ENCODE results near the gene POLR1H. TPM values are rescaled to one million over a fixed set of nuclear protein-coding genes. Genes with fewer than 3 reads are reported as not detected.

The POLR1H gene
- total RNA-seq, 3 donors from 2014 or later (not counting 1 experiment from before 2014, with no cell fraction given), result 21.0 to 36.2 (median 28.5) TPM

DNA sequence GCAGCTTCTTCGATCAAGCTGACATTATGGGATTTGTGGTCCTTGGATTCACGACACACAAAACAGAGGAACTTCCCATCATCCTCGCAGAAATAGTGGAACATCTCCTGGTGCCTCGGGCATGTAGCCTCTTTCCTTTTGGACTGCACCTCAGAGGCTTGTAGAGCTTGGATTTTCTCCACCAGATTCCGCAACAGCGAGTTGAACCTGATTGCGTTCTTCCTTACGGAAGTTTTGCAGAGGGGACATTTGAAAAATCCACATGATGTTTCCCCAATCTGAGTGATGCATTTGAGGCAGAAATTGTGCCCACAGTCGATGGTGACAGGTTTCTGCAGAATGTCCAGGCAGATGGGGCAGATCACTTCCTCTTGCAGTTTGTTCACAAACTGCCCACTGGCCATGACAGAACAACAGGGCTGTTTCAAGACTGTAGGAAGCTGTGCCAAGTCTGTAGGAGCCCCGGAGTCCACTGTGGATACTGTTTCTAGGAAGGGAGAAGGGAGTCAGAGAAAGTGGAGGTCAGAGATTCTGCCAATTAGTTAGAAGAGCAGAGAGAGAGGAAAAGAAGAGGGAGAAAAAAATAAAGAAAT lies 51.4 kb downstream of the POLR1H start:
- intact Hi-C loops (cut with micrococcal nuclease), result no loop called here
- Mint-ChIP-seq H3K27me3 (ENCODE audit: low read depth in 2 of 2) (peaks cover 38 to 65% of the 10 kb centered on the region in 2 donors), H3K4me3 (no peak overlapping the region), H3K4me1 (no peaks in the 10 kb centered on the region), H3K27ac (no peak overlapping the region), H3K36me3 (no peaks in the 10 kb centered on the region), H3K9me3 (no peaks in the 10 kb centered on the region)
- Histone ChIP-seq H3K9me3 (ENCODE audit: control insufficient read depth, insufficient read depth, low read length) (no peaks in the 10 kb centered on the region), H3K4me1 (ENCODE audit: control insufficient read depth, insufficient read depth, low read length) (no peaks in the 10 kb centered on the region), H3K36me3 (ENCODE audit: control insufficient read depth, insufficient read depth, low read length) (no peaks in the 10 kb centered on the region), H3K27ac (ENCODE audit: low read length) (no peak overlapping the region), H3K27me3 (ENCODE audit: control insufficient read depth, insufficient read depth, low read length) (peaks cover 7% of the 10 kb centered on the region), H3K4me3 (ENCODE audit: low read length) (no peak overlapping the region)
- no peak for TF ChIP-seq CTCF (IDR thresholded peaks at IDR 0.05)
- ATAC-seq, result no peak
- WGBS (ENCODE audit: insufficient coverage), result 74% methylated on average over 10 of the region's 10 CpGs
- DNase-seq, result no peak

DNA sequence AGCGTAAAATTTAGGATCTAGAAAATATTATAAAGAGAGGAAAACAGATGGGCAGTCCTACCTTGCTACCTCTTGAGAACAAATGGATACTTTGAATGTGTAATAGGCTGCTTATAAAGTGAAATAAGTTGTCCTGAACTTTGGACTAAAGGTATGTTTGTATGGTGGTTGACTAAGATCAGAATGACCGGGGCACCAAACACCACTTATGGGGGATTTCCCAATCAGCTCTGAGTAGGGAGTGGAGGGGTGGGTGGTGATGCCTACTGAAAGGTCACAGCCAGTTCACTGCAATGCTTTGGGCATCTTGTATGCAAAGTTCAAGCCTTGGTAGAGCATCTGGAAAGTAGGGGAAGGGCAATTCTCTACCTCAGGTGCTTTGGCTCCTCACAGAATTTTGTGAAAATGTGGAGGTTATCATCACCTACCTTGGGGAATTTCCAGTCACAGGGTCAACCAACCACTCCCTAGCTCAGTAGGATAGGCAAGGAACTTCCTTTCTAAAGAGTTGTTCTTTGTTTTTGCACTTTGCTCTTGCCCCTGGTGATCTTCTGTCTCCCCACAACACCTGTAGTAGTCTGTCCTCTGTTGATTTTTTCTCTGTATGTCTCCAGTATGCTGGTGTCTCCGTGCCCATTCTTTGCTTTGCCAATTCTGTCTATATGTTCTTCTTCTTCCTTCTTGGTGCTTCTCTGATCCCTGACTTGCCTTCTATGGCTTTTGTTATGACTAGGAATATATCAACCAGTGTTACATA lies 52.1 kb downstream of the POLR1H start, which contains the start of gene TRIM31:
TRIM31 (minus strand) TSS at position 88 of the 757 bp plus-strand sequence. CDS start 285 bp downstream, outside the sequence.
- Mint-ChIP-seq H3K9me3 (no peaks in the 10 kb centered on the region), H3K36me3 (no peaks in the 10 kb centered on the region), H3K27ac (no peak within 1 kb of the TSS), H3K27me3 (ENCODE audit: low read depth in 2 of 2) (peaks cover 34 to 65% of the 10 kb centered on the region in 2 donors), H3K4me3 (no peak within 1 kb of the TSS), H3K4me1 (no peaks in the 10 kb centered on the region)
- peaks cover 7% of the 10 kb centered on the region for H3K27me3 ChIP-seq (ENCODE audit: control insufficient read depth, insufficient read depth, low read length)
- TF ChIP-seq CTCF (IDR thresholded peaks at IDR 0.05), result no peak
- no peaks in the 10 kb centered on the region for H3K36me3 ChIP-seq (ENCODE audit: control insufficient read depth, insufficient read depth, low read length)
- no peak within 1 kb of the TSS for H3K27ac ChIP-seq (ENCODE audit: low read length)
- 53% methylated on average over 3 of the region's 3 CpGs for WGBS (ENCODE audit: insufficient coverage)
- intact Hi-C loops (cut with micrococcal nuclease), result no loop called here
- no peaks in the 10 kb centered on the region for H3K9me3 ChIP-seq (ENCODE audit: control insufficient read depth, insufficient read depth, low read length)
- no peak within 1 kb of the TSS for H3K4me3 ChIP-seq (ENCODE audit: low read length)
- DNase-seq (no peak), ATAC-seq (peak in 2 of 3 donors; percentile 30 to 74)
- H3K4me1 ChIP-seq (ENCODE audit: control insufficient read depth, insufficient read depth, low read length), result no peaks in the 10 kb centered on the region

DNA sequence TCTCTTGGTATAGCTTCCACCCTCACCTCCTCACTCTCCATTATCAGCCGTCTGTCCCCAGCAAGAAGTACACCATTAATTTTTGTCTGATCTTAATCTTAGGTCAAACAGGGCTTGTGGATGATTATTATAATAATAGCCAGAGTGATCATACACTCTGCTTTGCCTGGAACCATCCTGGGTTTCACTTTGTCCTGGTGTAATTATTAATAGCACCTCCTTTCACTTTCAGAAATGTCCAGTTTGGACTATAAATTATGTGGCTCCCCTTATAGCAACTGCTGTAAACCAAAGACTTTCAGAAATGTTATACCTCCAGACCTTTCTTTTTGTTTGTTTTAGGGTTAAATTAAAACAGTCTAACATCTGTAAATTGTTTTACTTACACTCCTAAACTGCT lies 52.8 kb downstream of the POLR1H start:
- no peaks in the 10 kb centered on the region for H3K4me1 ChIP-seq (ENCODE audit: control insufficient read depth, insufficient read depth, low read length)
- H3K4me3 Mint-ChIP-seq, result no peak overlapping the region
- ATAC-seq (no peak), DNase-seq (no peak)
- no peaks in the 10 kb centered on the region for H3K36me3 ChIP-seq (ENCODE audit: control insufficient read depth, insufficient read depth, low read length)
- H3K4me3 ChIP-seq (ENCODE audit: low read length), result no peak overlapping the region
- no peak overlapping the region for H3K27ac Mint-ChIP-seq
- no peaks in the 10 kb centered on the region for H3K4me1 Mint-ChIP-seq
- H3K27me3 ChIP-seq (ENCODE audit: control insufficient read depth, insufficient read depth, low read length), result peaks cover 7% of the 10 kb centered on the region
- H3K36me3 Mint-ChIP-seq, result no peaks in the 10 kb centered on the region
- no peaks in the 10 kb centered on the region for H3K9me3 ChIP-seq (ENCODE audit: control insufficient read depth, insufficient read depth, low read length)
- peaks cover 28 to 58% of the 10 kb centered on the region in 2 donors for H3K27me3 Mint-ChIP-seq (ENCODE audit: low read depth in 2 of 2)
- no peak overlapping the region for H3K27ac ChIP-seq (ENCODE audit: low read length)
- WGBS (ENCODE audit: insufficient coverage), result no CpG with 5 or more reads among the region's 1 CpG
- no peaks in the 10 kb centered on the region for H3K9me3 Mint-ChIP-seq
- TF ChIP-seq CTCF (IDR thresholded peaks at IDR 0.05), result no peak
- intact Hi-C loops (cut with micrococcal nuclease), result no loop called here

Other genes with a start within 250 kb of the POLR1H start
- 1 to 10 TPM; 1.6 to 7.7 (median 4.0) TPM for gene HLA-G, start 233.4 kb upstream of the POLR1H start, total RNA-seq
- 1,000 to 10,000 TPM; 2,088 to 2,855 (median 2,731) TPM for gene HLA-A, start 118.7 kb upstream of the POLR1H start, total RNA-seq
- 10 to 100 TPM; 52.9 to 75.3 (median 61.1) TPM for gene PPP1R11, start 5.9 kb downstream of the POLR1H start, total RNA-seq
- not detected for gene RNF39, start 14.5 kb downstream of the POLR1H start, total RNA-seq
- not detected for gene TRIM31, start 51.8 kb downstream of the POLR1H start, total RNA-seq
- gene TRIM40, start 74.9 kb downstream of the POLR1H start, total RNA-seq, result under 1 TPM in 2 of 3 donors, not detected in 1; 0.26 to 0.30 TPM
- gene TRIM10, start 99.9 kb downstream of the POLR1H start, total RNA-seq, result not detected
- not detected for gene TRIM15, start 102.3 kb downstream of the POLR1H start, total RNA-seq
- 10 to 100 TPM; 69.3 to 73.7 (median 71.6) TPM for gene TRIM26, start 152.1 kb downstream of the POLR1H start, total RNA-seq

Data from natural killer cell (primary cell).